Thyroid gland (tissue), 4 donors: Measurements from ENCODE around the gene ERAS. TPM values are rescaled to one million over a fixed set of nuclear protein-coding genes. Genes with fewer than 3 reads are reported as not detected.
"Not testable (repeated sequence)": the region's sequence is repeated elsewhere in the genome, so short reads cannot be mapped to it uniquely, and the experiment has no call there.

ENCODE experiments used
- DNase-seq, 2 donors: peaks; one replicate each; pipeline ENCODE4 v3.0.0-alpha.2; 2019
- H3K27ac ChIP-seq, 3 donors: fragments of 200-600 bp; sonication (generic); 1 replicate in 2 of 3; 2 replicates in 1 of 3; pipeline ENCODE4 v1.5.1; 2016 to 2019; ENCODE audit warnings: mild to moderate bottlenecking in 1 of 3, moderate library complexity in 1 of 3
- H3K27me3 ChIP-seq: fragments of 200-600 bp; sonication (generic); one replicate; pipeline ENCODE4 v1.5.1; 2019
- H3K36me3 ChIP-seq, 2 donors: fragments of 200-600 bp; sonication (generic); one replicate each; pipeline ENCODE4 v1.5.1; 2016 to 2019
- H3K4me1 ChIP-seq, 2 donors: fragments of 200-600 bp; sonication (generic); one replicate each; pipeline ENCODE4 v1.5.1; 2017 to 2019
- H3K4me3 ChIP-seq, 3 donors: fragments of 200-600 bp; sonication (generic); replicated peaks in 1 of 3; 1 replicate in 2 of 3; 2 replicates in 1 of 3; pipeline ENCODE4 v1.5.1; 2016; ENCODE audit warnings: mild to moderate bottlenecking in 1 of 3
- H3K9me3 ChIP-seq: fragments of 200-600 bp; sonication (generic); one replicate; pipeline ENCODE4 v1.5.1; 2017
- CTCF ChIP-seq, 6 experiments: fragments of 200-600 bp in 3 of 6; fragments of 450-650 bp in 3 of 6; sonication (generic) in 3 of 6; IDR thresholded peaks; one replicate each; pipeline ENCODE4 v1.5.1; 2016 to 2019; ENCODE audit warnings: antibody characterized with exemption in 6 of 6, mild to moderate bottlenecking in 2 of 6, inconsistent platforms in 1 of 6, moderate library complexity in 1 of 6
- POLR2A ChIP-seq, 2 donors: fragments of 450-650 bp; IDR thresholded peaks; one replicate each; pipeline ENCODE4 v1.6.1; 2017; ENCODE audit warnings: antibody characterized with exemption in 2 of 2, mild to moderate bottlenecking in 2 of 2, moderate library complexity in 1 of 2
- WGBS, 2 donors: methylation state at CpG; one replicate each; pipeline ENCODE4 v1.1.5; 2017; 5-methylcytosine and 5-hydroxymethylcytosine counted together
- intact Hi-C: fragments of 100-400 bp; cut with DNase I; formaldehyde crosslinking; loops from one replicate; pipeline ENCODE4 v1.15.1; 2023
- total RNA-seq, 4 donors: library from RNA; depleted of rRNA; stranded (reverse); fragments of >200 nt; gene quantifications; one replicate each; pipeline ENCODE4 v1.2.3, GENCODE V29; 2016

The ERAS gene
- total RNA-seq, 4 donors from 2014 or later, result not detected

GRCh38 chrX:48818098-48818497 is 8.2 kb upstream of the ERAS start:
- Histone ChIP-seq H3K27me3 (no peaks in the 10 kb centered on the region), H3K36me3 (peaks cover 0 to 15% of the 10 kb centered on the region in 2 donors), H3K27ac (no peak overlapping the region), H3K4me3 (no peak overlapping the region), H3K4me1 (no peaks in the 10 kb centered on the region), H3K9me3 (no peaks in the 10 kb centered on the region)
- no peak for DNase-seq
- intact Hi-C loops, result no loop called here
- TF ChIP-seq POLR2A (IDR thresholded peaks at IDR 0.05) (no peak), CTCF (IDR thresholded peaks at IDR 0.05) (no peak)
- WGBS, 2 donors, result no CpG with 5 or more reads among the region's 16 CpGs

GRCh38 chrX:48818866-48819265 is 7.4 kb upstream of the ERAS start:
- Histone ChIP-seq H3K36me3 (peaks cover 0 to 15% of the 10 kb centered on the region in 2 donors), H3K27me3 (no peaks in the 10 kb centered on the region)
- WGBS, 2 donors, result 60% methylated on average over 1 of the region's 4 CpGs; no CpG with 5 or more reads in 1 of the 2 donors

GRCh38 chrX:48819394-48819793 is 6.9 kb upstream of the ERAS start:
- H3K27ac ChIP-seq, H3K4me1 ChIP-seq, H3K4me3 ChIP-seq, intact Hi-C loops, H3K9me3 ChIP-seq, DNase-seq, H3K27me3 ChIP-seq: not testable (repeated sequence)
- peaks cover 0 to 13% of the 10 kb centered on the region in 2 donors for H3K36me3 ChIP-seq
- 95% methylated on average over 9 of the region's 9 CpGs for WGBS, 2 donors

More at GRCh38 chrX:48818866-48819265, 7.4 kb upstream of the ERAS start:
- H3K27ac ChIP-seq, result no peak overlapping the region
- no peaks in the 10 kb centered on the region for H3K9me3 ChIP-seq
- intact Hi-C loops, result no loop called here
- no peak overlapping the region for H3K4me3 ChIP-seq
- no peaks in the 10 kb centered on the region for H3K4me1 ChIP-seq
- DNase-seq, result no peak
- no peak for TF ChIP-seq POLR2A (IDR thresholded peaks at IDR 0.05)
- no peak for TF ChIP-seq CTCF (IDR thresholded peaks at IDR 0.05)

GRCh38 chrX:48823053-48823452 is 3.3 kb upstream of the ERAS start:
- TF ChIP-seq CTCF (IDR thresholded peaks at IDR 0.05), result no peak
- TF ChIP-seq POLR2A (IDR thresholded peaks at IDR 0.05), result no peak
- no CpG with 5 or more reads among the region's 6 CpGs for WGBS, 2 donors
- Histone ChIP-seq H3K4me1 (no peaks in the 10 kb centered on the region), H3K9me3 (no peaks in the 10 kb centered on the region), H3K27me3 (no peaks in the 10 kb centered on the region), H3K36me3 (peaks cover 0 to 7% of the 10 kb centered on the region in 2 donors), H3K27ac (no peak overlapping the region), H3K4me3 (no peak overlapping the region)
- DNase-seq, result no peak
- intact Hi-C loops, result no loop called here

GRCh38 chrX:48824066-48824465 is 2.2 kb upstream of the ERAS start:
- H3K27me3 ChIP-seq, result no peaks in the 10 kb centered on the region
- peaks cover 0 to 7% of the 10 kb centered on the region in 2 donors for H3K36me3 ChIP-seq
- H3K27ac ChIP-seq, result no peak overlapping the region
- no peaks in the 10 kb centered on the region for H3K9me3 ChIP-seq
- H3K4me1 ChIP-seq, result no peaks in the 10 kb centered on the region
- DNase-seq, result no peak
- TF ChIP-seq CTCF (IDR thresholded peaks at IDR 0.05), result no peak
- TF ChIP-seq POLR2A (IDR thresholded peaks at IDR 0.05), result no peak
- 100% methylated on average over 1 of the region's 8 CpGs; no CpG with 5 or more reads in 1 of the 2 donors for WGBS, 2 donors
- intact Hi-C loops, result no loop called here
- H3K4me3 ChIP-seq, result no peak overlapping the region
